GM12878 (cell line): ENCODE results near the gene IQGAP2.

Experiments used
- CHD2 ChIP-seq: IDR thresholded peaks from 2 replicates; pipeline ENCODE4 v1.6.1; 2011; ENCODE audit warnings: low read depth, low read length, improper control_type of control experiment, borderline replicate concordance
- EGR1 ChIP-seq, 2 experiments: IDR thresholded peaks; 1 replicate in 1 of 2; 2 replicates in 1 of 2; pipeline ENCODE4 v1.6.1; 2011 to 2012; ENCODE audit warnings: low read depth in 2 of 2, low read length in 2 of 2, borderline replicate concordance in 1 of 2, mild to moderate bottlenecking in 1 of 2, moderate library complexity in 1 of 2
- POLR2A ChIP-seq: IDR thresholded peaks from 2 replicates; pipeline ENCODE4 v1.6.1; 2011; ENCODE audit warnings: low read depth, mild to moderate bottlenecking, low read length
- RBBP5 ChIP-seq: fragments of 200-600 bp; sonication (generic); conservative IDR thresholded peaks from 2 replicates; pipeline ENCODE4 v1.6.1; 2016
- SIN3A ChIP-seq: IDR thresholded peaks from 2 replicates; pipeline ENCODE4 v1.6.1; 2012; ENCODE audit warnings: low read depth, low read length, improper control_type of control experiment
- SMARCA5 ChIP-seq: fragments of 450-650 bp; IDR thresholded peaks from 2 replicates; pipeline ENCODE4 v1.6.1; 2017; ENCODE audit warnings: mild to moderate bottlenecking
- TF ChIP-seq, protein P1 (sequence below), 3 experiments: IDR thresholded peaks in 2 of 3; conservative IDR thresholded peaks in 1 of 3; 2 replicates each; pipeline ENCODE4 v1.5.1; 2011; ENCODE audit warnings: low read depth in 3 of 3, low read length in 3 of 3, mild to moderate bottlenecking in 3 of 3, control low read depth in 2 of 3, moderate library complexity in 2 of 3, inconsistent platforms in 1 of 3, mixed read lengths in 1 of 3; ENCODE audit not compliant: control insufficient read depth in 2 of 3, insufficient read depth in 1 of 3; ENCODE audit errors: extremely low read depth in 1 of 3

DNA sequence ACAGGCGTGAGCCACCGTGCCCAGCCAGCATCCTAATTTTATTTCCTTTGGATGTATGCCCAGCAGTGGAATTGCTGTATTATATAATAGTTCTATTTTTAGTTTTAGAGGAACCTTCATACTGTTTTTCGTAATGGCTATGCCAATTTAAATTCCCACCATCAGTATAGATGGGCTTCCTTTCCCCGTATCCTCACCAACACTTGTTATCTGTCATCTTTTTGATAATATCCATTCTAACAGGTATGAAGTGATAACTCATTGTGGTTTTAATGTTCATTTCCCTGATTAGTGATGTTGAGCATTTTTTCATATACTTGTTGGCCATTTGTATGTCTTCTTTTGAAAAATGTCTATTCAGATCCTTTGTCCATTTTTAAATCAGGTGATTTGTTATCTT is 325.9 kb downstream of the IQGAP2 start:
- TF ChIP-seq POLR2A (no peak), CHD2 (no peak), SMARCA5 (no peak), RBBP5 (no peak), EGR1 (IDR thresholded peaks at IDR 0.05; ENCODE audit: borderline replicate concordance in 1 of 2, low read depth in 2 of 2, low read length in 2 of 2) (no peak), SIN3A (no peak)
- TF ChIP-seq, protein P1, sequence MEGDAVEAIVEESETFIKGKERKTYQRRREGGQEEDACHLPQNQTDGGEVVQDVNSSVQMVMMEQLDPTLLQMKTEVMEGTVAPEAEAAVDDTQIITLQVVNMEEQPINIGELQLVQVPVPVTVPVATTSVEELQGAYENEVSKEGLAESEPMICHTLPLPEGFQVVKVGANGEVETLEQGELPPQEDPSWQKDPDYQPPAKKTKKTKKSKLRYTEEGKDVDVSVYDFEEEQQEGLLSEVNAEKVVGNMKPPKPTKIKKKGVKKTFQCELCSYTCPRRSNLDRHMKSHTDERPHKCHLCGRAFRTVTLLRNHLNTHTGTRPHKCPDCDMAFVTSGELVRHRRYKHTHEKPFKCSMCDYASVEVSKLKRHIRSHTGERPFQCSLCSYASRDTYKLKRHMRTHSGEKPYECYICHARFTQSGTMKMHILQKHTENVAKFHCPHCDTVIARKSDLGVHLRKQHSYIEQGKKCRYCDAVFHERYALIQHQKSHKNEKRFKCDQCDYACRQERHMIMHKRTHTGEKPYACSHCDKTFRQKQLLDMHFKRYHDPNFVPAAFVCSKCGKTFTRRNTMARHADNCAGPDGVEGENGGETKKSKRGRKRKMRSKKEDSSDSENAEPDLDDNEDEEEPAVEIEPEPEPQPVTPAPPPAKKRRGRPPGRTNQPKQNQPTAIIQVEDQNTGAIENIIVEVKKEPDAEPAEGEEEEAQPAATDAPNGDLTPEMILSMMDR (IDR thresholded peaks at IDR 0.05 in 2 of 3, conservative IDR thresholded peaks at IDR 0.05 in 1 of 3; ENCODE audit: control insufficient read depth in 2 of 3, extremely low read depth in 1 of 3, insufficient read depth in 1 of 3, low read depth in 3 of 3, low read length in 3 of 3) = no peak
